ENCODE measurements around the gene TBX1.

DNA sequence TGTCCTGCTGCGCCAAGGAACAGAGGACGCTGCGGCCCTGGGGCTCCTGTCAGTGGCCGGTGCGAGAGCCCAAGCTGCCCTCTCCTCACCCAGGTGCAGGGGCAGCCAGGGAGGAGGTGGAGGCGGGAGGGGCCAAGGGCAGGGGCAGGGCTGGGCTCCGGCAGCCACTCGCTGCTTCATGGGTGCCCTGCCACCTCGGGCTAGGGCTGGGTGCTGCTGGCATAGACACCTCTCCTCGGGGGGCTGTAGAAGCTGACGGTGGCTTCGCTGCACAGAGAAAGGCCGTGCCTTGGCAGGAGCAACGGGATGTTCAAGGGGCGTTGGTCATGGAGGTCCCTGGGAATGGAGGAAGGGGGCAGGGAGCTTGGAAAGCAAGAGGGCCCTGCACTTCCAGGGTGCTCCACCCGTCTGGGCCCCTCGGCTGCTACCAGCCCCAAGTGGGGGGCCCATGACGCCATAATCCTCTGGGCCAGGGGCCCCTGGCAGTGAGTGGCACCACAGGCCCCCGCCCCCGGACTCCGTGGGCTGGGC, 1.6 kb upstream of the TBX1 start:
- TF ChIP-seq, protein P1, sequence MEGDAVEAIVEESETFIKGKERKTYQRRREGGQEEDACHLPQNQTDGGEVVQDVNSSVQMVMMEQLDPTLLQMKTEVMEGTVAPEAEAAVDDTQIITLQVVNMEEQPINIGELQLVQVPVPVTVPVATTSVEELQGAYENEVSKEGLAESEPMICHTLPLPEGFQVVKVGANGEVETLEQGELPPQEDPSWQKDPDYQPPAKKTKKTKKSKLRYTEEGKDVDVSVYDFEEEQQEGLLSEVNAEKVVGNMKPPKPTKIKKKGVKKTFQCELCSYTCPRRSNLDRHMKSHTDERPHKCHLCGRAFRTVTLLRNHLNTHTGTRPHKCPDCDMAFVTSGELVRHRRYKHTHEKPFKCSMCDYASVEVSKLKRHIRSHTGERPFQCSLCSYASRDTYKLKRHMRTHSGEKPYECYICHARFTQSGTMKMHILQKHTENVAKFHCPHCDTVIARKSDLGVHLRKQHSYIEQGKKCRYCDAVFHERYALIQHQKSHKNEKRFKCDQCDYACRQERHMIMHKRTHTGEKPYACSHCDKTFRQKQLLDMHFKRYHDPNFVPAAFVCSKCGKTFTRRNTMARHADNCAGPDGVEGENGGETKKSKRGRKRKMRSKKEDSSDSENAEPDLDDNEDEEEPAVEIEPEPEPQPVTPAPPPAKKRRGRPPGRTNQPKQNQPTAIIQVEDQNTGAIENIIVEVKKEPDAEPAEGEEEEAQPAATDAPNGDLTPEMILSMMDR (conservative IDR thresholded peaks at IDR 0.05), result no peak
- TF ChIP-seq EZH2 (IDR thresholded peaks at IDR 0.05; ENCODE audit: low read depth), result no peak
